A549 (cell line): ENCODE measurements around the gene AGTPBP1.

Source experiments
- ESRRA ChIP-seq: fragments of 150-350 bp; IDR thresholded peaks from 2 replicates; pipeline ENCODE4 v1.6.1; 2014; ENCODE audit warnings: mild to moderate bottlenecking, low read length, borderline replicate concordance
- POLR2A ChIP-seq: IDR thresholded peaks from 2 replicates; pipeline ENCODE4 v1.6.1; 2012; ENCODE audit warnings: mild to moderate bottlenecking, low read length
- RARB ChIP-seq: fragments of 250-450 bp; sonication (Bioruptor Pico); IDR thresholded peaks from 2 replicates; pipeline ENCODE4 v1.8.0; 2021; ENCODE audit warnings: mild to moderate bottlenecking, moderate library complexity
- TF ChIP-seq, protein P1 (sequence below): fragments of >200 bp; sonication (Bioruptor Twin); formaldehyde crosslinking; IDR thresholded peaks from 3 replicates; pipeline ENCODE4 v1.5.1; 2016
- TF ChIP-seq, protein P2 (sequence below): fragments of 200-600 bp; sonication (generic); IDR thresholded peaks from 2 replicates; pipeline ENCODE4 v1.6.1; 2016; ENCODE audit warnings: antibody characterized with exemption, mild to moderate bottlenecking, moderate library complexity
- TF ChIP-seq, protein P3 (sequence below): fragments of 150-350 bp; IDR thresholded peaks from 2 replicates; pipeline ENCODE4 v1.6.1; 2014; ENCODE audit warnings: low read depth, mild to moderate bottlenecking, low read length

DNA sequence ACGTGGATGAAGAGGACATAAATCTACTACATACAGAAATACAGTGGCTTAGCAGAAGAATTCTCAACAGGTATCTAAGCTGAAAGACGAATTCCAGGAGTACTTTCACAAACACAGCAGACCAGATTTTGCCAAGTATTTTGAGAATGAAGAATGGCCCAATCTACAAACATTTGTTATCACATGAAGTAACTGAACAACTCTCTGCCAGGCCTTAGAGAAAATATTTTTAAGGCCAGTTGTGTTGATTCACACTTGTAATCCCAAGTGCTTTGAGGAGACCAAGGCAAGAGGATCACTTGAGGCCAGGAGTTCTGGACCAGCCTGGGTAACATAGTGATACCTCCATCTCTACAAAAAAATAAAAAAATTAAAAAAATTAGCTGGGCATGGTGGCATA is 14.3 kb downstream of the AGTPBP1 start:
- TF ChIP-seq, protein P1, sequence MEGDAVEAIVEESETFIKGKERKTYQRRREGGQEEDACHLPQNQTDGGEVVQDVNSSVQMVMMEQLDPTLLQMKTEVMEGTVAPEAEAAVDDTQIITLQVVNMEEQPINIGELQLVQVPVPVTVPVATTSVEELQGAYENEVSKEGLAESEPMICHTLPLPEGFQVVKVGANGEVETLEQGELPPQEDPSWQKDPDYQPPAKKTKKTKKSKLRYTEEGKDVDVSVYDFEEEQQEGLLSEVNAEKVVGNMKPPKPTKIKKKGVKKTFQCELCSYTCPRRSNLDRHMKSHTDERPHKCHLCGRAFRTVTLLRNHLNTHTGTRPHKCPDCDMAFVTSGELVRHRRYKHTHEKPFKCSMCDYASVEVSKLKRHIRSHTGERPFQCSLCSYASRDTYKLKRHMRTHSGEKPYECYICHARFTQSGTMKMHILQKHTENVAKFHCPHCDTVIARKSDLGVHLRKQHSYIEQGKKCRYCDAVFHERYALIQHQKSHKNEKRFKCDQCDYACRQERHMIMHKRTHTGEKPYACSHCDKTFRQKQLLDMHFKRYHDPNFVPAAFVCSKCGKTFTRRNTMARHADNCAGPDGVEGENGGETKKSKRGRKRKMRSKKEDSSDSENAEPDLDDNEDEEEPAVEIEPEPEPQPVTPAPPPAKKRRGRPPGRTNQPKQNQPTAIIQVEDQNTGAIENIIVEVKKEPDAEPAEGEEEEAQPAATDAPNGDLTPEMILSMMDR, result no peak
- TF ChIP-seq RARB (no peak), POLR2A (no peak), ESRRA (no peak)
- TF ChIP-seq, protein P2, sequence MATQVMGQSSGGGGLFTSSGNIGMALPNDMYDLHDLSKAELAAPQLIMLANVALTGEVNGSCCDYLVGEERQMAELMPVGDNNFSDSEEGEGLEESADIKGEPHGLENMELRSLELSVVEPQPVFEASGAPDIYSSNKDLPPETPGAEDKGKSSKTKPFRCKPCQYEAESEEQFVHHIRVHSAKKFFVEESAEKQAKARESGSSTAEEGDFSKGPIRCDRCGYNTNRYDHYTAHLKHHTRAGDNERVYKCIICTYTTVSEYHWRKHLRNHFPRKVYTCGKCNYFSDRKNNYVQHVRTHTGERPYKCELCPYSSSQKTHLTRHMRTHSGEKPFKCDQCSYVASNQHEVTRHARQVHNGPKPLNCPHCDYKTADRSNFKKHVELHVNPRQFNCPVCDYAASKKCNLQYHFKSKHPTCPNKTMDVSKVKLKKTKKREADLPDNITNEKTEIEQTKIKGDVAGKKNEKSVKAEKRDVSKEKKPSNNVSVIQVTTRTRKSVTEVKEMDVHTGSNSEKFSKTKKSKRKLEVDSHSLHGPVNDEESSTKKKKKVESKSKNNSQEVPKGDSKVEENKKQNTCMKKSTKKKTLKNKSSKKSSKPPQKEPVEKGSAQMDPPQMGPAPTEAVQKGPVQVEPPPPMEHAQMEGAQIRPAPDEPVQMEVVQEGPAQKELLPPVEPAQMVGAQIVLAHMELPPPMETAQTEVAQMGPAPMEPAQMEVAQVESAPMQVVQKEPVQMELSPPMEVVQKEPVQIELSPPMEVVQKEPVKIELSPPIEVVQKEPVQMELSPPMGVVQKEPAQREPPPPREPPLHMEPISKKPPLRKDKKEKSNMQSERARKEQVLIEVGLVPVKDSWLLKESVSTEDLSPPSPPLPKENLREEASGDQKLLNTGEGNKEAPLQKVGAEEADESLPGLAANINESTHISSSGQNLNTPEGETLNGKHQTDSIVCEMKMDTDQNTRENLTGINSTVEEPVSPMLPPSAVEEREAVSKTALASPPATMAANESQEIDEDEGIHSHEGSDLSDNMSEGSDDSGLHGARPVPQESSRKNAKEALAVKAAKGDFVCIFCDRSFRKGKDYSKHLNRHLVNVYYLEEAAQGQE, result no peak
- TF ChIP-seq, protein P3, sequence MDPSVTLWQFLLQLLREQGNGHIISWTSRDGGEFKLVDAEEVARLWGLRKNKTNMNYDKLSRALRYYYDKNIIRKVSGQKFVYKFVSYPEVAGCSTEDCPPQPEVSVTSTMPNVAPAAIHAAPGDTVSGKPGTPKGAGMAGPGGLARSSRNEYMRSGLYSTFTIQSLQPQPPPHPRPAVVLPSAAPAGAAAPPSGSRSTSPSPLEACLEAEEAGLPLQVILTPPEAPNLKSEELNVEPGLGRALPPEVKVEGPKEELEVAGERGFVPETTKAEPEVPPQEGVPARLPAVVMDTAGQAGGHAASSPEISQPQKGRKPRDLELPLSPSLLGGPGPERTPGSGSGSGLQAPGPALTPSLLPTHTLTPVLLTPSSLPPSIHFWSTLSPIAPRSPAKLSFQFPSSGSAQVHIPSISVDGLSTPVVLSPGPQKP, result no peak
